OCI-LY7 (cell line): ENCODE results near the gene BTBD2.

Experiments used
- EZH2phosphoT487 ChIP-seq: fragments of 200-600 bp; sonication (generic); IDR thresholded peaks from 2 replicates; pipeline ENCODE4 v1.6.1; 2018; ENCODE audit warnings: low read depth, borderline replicate concordance, mild to moderate bottlenecking, mixed run types, antibody characterized with exemption, low read length, moderate library complexity, mixed read lengths
- TF ChIP-seq, protein P1 (sequence below): fragments of 200-600 bp; sonication (generic); conservative IDR thresholded peaks from 2 replicates; pipeline ENCODE4 v1.5.1; 2014; ENCODE audit warnings: mild to moderate bottlenecking, antibody characterized with exemption, low read length, moderate library complexity, mixed read lengths

DNA sequence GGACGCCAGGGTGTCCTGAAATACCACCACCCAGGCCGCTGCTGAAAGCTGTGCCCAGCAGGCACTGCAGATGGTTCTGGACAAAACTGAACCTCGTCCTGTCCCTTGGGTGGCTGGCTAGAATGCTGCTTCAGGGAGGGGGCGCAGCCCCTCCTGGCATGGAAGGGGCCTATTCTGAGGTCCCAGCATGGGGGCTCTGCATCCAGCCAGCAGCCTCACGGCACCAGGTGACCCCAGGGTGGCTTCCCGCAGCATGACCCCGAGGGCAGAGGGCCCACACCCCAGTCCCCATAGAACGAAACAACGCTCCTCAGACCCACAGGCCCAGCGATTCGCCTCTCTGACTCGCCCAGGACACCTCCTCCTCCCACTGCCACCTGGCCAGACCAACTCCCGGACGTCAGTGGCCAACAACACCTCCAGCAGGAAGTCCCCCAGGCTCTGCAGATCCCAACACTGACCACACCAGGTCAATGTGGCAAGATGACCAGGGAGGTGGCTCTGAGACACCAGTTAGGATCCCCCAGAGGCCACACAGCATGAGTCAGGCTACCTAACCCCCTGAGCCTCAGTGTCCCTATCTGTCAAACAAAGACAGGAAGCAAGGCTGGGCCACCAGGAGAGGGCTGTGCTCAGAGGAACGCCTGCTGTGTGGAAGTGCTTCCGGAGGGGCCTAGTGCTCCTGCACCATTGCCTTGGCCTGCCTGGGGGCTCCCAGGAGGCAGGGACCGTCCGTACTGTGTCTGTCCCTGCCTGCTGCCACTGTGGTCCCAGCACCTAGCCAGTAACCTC is 29.4 kb upstream of the BTBD2 start:
- TF ChIP-seq, protein P1, sequence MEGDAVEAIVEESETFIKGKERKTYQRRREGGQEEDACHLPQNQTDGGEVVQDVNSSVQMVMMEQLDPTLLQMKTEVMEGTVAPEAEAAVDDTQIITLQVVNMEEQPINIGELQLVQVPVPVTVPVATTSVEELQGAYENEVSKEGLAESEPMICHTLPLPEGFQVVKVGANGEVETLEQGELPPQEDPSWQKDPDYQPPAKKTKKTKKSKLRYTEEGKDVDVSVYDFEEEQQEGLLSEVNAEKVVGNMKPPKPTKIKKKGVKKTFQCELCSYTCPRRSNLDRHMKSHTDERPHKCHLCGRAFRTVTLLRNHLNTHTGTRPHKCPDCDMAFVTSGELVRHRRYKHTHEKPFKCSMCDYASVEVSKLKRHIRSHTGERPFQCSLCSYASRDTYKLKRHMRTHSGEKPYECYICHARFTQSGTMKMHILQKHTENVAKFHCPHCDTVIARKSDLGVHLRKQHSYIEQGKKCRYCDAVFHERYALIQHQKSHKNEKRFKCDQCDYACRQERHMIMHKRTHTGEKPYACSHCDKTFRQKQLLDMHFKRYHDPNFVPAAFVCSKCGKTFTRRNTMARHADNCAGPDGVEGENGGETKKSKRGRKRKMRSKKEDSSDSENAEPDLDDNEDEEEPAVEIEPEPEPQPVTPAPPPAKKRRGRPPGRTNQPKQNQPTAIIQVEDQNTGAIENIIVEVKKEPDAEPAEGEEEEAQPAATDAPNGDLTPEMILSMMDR: no peak
- TF ChIP-seq EZH2phosphoT487: no peak
